Colonic mucosa (tissue), 4 donors: ENCODE measurements around the gene UBTF. TPM values are rescaled to one million over a fixed set of nuclear protein-coding genes. Genes with fewer than 3 reads are reported as not detected.

ENCODE experiments used
- DNase-seq: peaks from one replicate; pipeline ENCODE4 v3.0.0-alpha.2; 2020
- H3K27ac ChIP-seq: fragments of 200-600 bp; one replicate; pipeline ENCODE4 v1.8.0; 2021
- H3K27me3 ChIP-seq: fragments of 200-600 bp; one replicate; pipeline ENCODE4 v1.8.0; 2021
- H3K36me3 ChIP-seq: fragments of 200-600 bp; one replicate; pipeline ENCODE4 v1.8.0; 2021
- H3K4me1 ChIP-seq: fragments of 200-600 bp; one replicate; pipeline ENCODE4 v1.8.0; 2021; ENCODE audit warnings: mild to moderate bottlenecking
- H3K4me3 ChIP-seq: fragments of 200-600 bp; one replicate; pipeline ENCODE4 v1.8.0; 2021
- H3K9ac ChIP-seq, 2 donors: one replicate each; pipeline ENCODE4 v1.7.0; 2013; ENCODE audit warnings: control low read depth in 2 of 2, low read depth in 2 of 2, low read length in 2 of 2
- H3K9me3 ChIP-seq: fragments of 200-600 bp; one replicate; pipeline ENCODE4 v1.8.0; 2021
- intact Hi-C: fragments of 100-400 bp; cut with DNase I; formaldehyde crosslinking; loops from one replicate; pipeline ENCODE4 v1.14.1; 2022
- total RNA-seq, 2 donors: library from RNA; stranded (reverse); fragmentation: NEBNext Ultra II Directional in 1 of 2; extraction: Animal tissue kit (Norgen Biotek cat#: 25700) in 1 of 2; gene quantifications; one replicate each; pipeline ENCODE4 v1.2.1, GENCODE V29; 2021
- TF ChIP-seq, protein P1 (sequence below): fragments of 200-600 bp; IDR thresholded peaks from one replicate; pipeline ENCODE4 v1.8.0; 2022; ENCODE audit warnings: antibody characterized with exemption, mild to moderate bottlenecking
- donor health status: healthy.
- donor health status: DM: no; HTN: no; CAD: no.
- donor health status: DM: no; HTN: no; CAD: no.

The UBTF gene
- total RNA-seq, 2 donors from 2014 or later: 44.7 to 84.1 TPM

DNA sequence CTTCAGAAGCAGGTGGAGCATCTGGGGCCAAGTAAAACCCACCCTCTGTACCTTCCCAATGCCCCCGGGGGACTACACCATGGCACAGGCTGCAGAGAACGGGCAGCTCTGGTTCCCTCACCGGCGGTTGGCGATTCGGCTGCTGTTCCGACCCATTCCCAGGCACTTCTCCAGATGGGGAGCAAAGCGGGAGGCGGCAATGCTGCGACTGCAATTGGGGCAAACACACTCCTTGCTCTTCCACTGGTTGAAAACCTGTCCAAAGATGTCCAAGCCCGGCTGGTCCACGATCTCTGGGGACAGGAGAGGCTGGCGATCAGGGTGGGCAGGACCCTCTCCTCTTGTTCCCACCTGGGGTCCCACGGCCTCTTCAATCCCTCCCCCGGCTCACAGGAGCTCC is 22.4 kb downstream of the UBTF start:
- Histone ChIP-seq H3K4me1 (peaks cover 16% of the 10 kb centered on the region), H3K27ac (no peak overlapping the region), H3K4me3 (no peak overlapping the region), H3K9ac (no peak overlapping the region), H3K9me3 (no peaks in the 10 kb centered on the region), H3K27me3 (no peaks in the 10 kb centered on the region), H3K36me3 (peaks cover 10% of the 10 kb centered on the region)
- TF ChIP-seq, protein P1, sequence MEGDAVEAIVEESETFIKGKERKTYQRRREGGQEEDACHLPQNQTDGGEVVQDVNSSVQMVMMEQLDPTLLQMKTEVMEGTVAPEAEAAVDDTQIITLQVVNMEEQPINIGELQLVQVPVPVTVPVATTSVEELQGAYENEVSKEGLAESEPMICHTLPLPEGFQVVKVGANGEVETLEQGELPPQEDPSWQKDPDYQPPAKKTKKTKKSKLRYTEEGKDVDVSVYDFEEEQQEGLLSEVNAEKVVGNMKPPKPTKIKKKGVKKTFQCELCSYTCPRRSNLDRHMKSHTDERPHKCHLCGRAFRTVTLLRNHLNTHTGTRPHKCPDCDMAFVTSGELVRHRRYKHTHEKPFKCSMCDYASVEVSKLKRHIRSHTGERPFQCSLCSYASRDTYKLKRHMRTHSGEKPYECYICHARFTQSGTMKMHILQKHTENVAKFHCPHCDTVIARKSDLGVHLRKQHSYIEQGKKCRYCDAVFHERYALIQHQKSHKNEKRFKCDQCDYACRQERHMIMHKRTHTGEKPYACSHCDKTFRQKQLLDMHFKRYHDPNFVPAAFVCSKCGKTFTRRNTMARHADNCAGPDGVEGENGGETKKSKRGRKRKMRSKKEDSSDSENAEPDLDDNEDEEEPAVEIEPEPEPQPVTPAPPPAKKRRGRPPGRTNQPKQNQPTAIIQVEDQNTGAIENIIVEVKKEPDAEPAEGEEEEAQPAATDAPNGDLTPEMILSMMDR: no peak
- intact Hi-C loops: no loop called here
- DNase-seq: no peak

DNA sequence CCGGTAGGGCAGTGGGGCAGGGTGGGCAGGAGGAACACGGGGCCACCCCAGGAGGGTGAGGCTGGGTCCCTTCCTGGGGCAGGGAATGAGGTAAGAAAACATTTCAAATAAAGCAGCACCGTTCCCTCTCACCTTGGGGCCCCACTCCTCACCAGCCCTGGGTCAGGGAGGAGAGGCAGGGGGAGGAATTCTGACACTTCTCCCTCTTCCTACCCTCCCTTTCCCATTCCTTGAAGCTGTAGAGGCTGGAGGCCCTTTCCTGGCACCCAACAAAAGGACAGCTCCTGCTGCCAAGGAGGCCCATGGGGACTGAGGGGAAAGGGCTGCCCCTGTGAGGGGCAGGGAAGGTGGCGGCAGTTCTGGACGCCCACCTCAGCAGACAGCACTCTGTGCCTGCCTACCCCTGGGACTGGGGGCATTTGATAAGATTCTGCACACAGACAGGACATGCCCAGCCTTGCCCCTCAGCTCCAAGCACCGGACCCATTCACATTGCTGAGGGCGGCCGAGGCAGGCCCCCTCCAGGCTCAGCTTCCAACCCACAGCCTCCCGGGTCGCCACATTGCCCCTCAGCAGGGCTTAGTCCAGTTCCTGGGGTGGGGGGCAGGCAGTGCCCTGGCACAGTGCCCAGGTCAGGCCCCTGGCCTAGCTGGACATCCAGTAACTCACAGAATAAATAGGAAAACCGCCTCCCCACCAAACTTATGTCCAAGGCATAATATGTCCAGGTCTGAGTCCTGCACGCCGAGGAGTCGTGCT is 26.0 kb downstream of the UBTF start:
- Histone ChIP-seq H3K27ac (no peak overlapping the region), H3K9me3 (no peaks in the 10 kb centered on the region), H3K4me1 (peaks cover 13% of the 10 kb centered on the region), H3K9ac (no peak overlapping the region), H3K27me3 (no peaks in the 10 kb centered on the region), H3K36me3 (peaks cover 10% of the 10 kb centered on the region), H3K4me3 (no peak overlapping the region)
- intact Hi-C loops: no loop called here
- TF ChIP-seq, protein P1: no peak
- DNase-seq: no peak

DNA sequence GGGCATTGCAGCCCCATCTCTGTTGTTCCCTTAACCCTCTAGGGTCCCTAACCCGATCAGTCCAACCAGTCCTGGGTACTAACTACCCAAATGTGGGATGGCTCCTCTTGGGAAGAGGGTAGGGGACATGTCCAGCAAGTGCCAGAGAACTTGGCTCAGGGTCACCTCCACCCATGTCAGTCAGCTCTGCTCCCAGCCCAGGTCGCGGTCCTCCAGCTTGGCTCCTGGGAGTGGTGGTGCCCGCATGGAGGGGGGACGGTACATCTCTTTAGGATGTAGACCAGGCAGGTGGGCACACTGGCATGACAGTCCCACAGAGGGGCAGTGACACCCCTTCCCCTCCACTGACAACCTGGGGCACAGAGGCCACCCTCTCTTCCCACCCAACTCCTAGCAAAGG is 26.7 kb downstream of the UBTF start:
- TF ChIP-seq, protein P1: no peak
- peaks cover 20% of the 10 kb centered on the region for H3K4me1 ChIP-seq
- peak overlapping the region; percentile 0 to 58 for H3K9ac ChIP-seq
- H3K36me3 ChIP-seq: peaks cover 10% of the 10 kb centered on the region
- H3K27ac ChIP-seq: peak overlapping the region; percentile 30
- intact Hi-C loops: no loop called here
- no peak overlapping the region for H3K4me3 ChIP-seq
- H3K9me3 ChIP-seq: no peaks in the 10 kb centered on the region
- H3K27me3 ChIP-seq: no peaks in the 10 kb centered on the region
- DNase-seq: no peak

DNA sequence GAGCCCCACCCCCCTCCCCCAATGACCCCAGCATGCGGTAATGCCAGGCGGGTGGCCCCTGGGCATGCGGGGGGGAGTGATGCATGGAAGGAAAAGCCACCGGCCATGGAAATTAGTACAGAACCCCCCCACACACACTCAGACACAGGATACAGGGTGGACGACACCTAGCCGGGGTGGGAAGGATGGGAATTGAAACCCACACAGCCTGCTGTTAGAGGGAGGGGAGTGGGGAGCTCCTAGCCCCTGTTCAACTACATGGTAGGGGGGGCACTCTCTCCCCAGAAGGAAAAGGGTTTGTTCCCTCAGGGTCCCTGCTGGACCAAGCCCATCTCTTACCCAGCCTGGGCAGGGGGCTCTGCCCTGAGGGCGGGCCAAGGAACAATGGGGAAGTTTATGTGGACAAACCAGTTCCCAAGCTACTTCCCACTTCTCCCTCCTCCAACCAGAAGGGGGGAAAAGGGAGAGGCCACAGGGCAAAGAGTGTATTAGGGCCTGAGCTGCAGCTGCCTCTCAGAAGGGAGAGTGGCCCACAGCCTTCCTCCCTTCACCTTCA is 27.5 kb downstream of the UBTF start:
- Histone ChIP-seq H3K36me3 (peaks cover 8% of the 10 kb centered on the region), H3K27me3 (no peaks in the 10 kb centered on the region), H3K9ac (peak overlapping the region; percentile 0 to 58), H3K9me3 (no peaks in the 10 kb centered on the region), H3K27ac (peak overlapping the region; percentile 30), H3K4me1 (peaks cover 20% of the 10 kb centered on the region), H3K4me3 (no peak overlapping the region)
- TF ChIP-seq, protein P1: no peak
- intact Hi-C loops: no loop called here
- DNase-seq: peak; percentile 64

DNA sequence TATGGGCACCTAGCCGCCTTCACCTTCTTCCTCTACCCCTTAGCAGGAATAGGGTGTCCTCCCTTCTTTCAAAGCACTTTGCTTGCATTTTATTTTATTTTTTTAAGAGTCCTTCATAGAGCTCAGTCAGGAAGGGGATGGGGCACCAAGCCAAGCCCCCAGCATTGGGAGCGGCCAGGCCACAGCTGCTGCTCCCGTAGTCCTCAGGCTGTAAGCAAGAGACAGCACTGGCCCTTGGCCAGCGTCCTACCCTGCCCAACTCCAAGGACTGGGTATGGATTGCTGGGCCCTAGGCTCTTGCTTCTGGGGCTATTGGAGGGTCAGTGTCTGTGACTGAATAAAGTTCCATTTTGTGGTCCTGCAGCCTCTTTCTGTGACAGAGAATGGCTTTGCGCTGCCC is 28.1 kb downstream of the UBTF start:
- Histone ChIP-seq H3K9ac (no peak overlapping the region), H3K27me3 (no peaks in the 10 kb centered on the region), H3K36me3 (peaks cover 6% of the 10 kb centered on the region), H3K4me3 (no peak overlapping the region), H3K4me1 (peaks cover 20% of the 10 kb centered on the region), H3K9me3 (no peaks in the 10 kb centered on the region), H3K27ac (no peak overlapping the region)
- TF ChIP-seq, protein P1: no peak
- intact Hi-C loops: no loop called here
- no peak for DNase-seq
